ENCODE results near the gene ANO3. TPM values are rescaled to one million over a fixed set of nuclear protein-coding genes. Genes with fewer than 3 reads are reported as not detected.

Gene ANO3
- total RNA-seq, 4 donors from 2014 or later = 0.18 to 0.47 TPM; not detected in 2

DNA sequence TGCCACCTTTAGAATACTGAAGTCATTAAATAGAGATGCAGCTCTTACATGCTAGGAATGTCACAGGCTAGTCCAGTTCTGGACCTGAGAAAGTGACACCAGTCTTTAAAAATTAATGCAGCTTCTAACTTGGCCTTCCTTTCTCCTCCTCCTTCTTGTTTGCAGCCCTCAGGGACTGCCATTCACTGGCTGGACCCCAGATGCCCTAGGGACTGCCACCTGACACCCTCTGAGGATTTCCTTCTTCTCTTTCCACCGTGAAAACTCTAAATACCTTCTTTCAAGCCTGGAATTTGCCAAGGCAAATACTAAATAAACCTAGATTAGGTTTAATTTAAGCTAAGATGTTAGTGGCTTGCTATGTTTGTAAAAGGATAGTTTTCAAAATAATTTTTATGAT lies 161.7 kb downstream of the ANO3 start:
- Histone ChIP-seq H3K27ac (no peak overlapping the region), H3K9me3 (no peaks in the 10 kb centered on the region), H3K4me3 (no peak overlapping the region), H3K4me1 (no peaks in the 10 kb centered on the region), H3K36me3 (no peaks in the 10 kb centered on the region), H3K27me3 (no peaks in the 10 kb centered on the region)
- no peak for TF ChIP-seq POLR2A (IDR thresholded peaks at IDR 0.05)
- TF ChIP-seq, protein P1, sequence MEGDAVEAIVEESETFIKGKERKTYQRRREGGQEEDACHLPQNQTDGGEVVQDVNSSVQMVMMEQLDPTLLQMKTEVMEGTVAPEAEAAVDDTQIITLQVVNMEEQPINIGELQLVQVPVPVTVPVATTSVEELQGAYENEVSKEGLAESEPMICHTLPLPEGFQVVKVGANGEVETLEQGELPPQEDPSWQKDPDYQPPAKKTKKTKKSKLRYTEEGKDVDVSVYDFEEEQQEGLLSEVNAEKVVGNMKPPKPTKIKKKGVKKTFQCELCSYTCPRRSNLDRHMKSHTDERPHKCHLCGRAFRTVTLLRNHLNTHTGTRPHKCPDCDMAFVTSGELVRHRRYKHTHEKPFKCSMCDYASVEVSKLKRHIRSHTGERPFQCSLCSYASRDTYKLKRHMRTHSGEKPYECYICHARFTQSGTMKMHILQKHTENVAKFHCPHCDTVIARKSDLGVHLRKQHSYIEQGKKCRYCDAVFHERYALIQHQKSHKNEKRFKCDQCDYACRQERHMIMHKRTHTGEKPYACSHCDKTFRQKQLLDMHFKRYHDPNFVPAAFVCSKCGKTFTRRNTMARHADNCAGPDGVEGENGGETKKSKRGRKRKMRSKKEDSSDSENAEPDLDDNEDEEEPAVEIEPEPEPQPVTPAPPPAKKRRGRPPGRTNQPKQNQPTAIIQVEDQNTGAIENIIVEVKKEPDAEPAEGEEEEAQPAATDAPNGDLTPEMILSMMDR (IDR thresholded peaks at IDR 0.05) = no peak
- no peak for DNase-seq

- Histone ChIP-seq H3K27ac (no peak overlapping the region), H3K27me3 (no peaks in the 10 kb centered on the region)
- TF ChIP-seq POLR2A (IDR thresholded peaks at IDR 0.05) = no peak
- TF ChIP-seq, protein P1 (IDR thresholded peaks at IDR 0.05) = no peak
Measured at GRCh38 chr11:26507229-26507628, 175.3 kb downstream of the ANO3 start.

GRCh38 chr11:26510164-26510563 lies 178.2 kb downstream of the ANO3 start:
- Histone ChIP-seq H3K36me3 (no peaks in the 10 kb centered on the region), H3K27me3 (no peaks in the 10 kb centered on the region), H3K4me1 (no peaks in the 10 kb centered on the region), H3K4me3 (no peak overlapping the region), H3K27ac (no peak overlapping the region), H3K9me3 (no peaks in the 10 kb centered on the region)
- no peak for DNase-seq
- TF ChIP-seq, protein P1 (IDR thresholded peaks at IDR 0.05) = no peak
- no peak for TF ChIP-seq POLR2A (IDR thresholded peaks at IDR 0.05)

More at GRCh38 chr11:26507229-26507628, 175.3 kb downstream of the ANO3 start:
- no peaks in the 10 kb centered on the region for H3K9me3 ChIP-seq
- no peak for DNase-seq
- H3K4me1 ChIP-seq = no peaks in the 10 kb centered on the region
- H3K36me3 ChIP-seq = no peaks in the 10 kb centered on the region
- H3K4me3 ChIP-seq = no peak overlapping the region

DNA sequence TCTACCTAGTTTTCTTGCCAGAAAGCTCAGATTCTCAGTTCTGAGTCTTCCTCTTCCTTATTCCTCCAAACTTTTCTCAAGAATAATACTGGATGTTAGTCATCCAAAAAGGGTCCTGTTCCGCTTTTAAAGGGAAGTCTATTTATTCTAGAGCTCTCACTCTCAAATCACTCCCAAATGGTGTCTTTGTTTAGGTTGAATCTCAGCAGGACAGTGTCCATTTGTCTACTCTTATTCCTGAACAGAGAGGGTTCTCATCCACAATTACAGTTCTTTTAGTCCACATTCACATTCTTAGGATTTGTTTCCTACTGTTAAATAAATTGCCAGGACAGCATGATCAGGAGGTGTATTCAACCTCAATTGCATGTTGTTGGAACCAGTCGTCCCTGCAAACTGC lies 178.8 kb downstream of the ANO3 start:
- Histone ChIP-seq H3K9me3 (no peaks in the 10 kb centered on the region), H3K4me1 (no peaks in the 10 kb centered on the region), H3K27me3 (no peaks in the 10 kb centered on the region), H3K36me3 (no peaks in the 10 kb centered on the region), H3K4me3 (no peak overlapping the region), H3K27ac (no peak overlapping the region)
- no peak for DNase-seq
- TF ChIP-seq, protein P1 (IDR thresholded peaks at IDR 0.05) = no peak
- TF ChIP-seq POLR2A (IDR thresholded peaks at IDR 0.05) = no peak

DNA sequence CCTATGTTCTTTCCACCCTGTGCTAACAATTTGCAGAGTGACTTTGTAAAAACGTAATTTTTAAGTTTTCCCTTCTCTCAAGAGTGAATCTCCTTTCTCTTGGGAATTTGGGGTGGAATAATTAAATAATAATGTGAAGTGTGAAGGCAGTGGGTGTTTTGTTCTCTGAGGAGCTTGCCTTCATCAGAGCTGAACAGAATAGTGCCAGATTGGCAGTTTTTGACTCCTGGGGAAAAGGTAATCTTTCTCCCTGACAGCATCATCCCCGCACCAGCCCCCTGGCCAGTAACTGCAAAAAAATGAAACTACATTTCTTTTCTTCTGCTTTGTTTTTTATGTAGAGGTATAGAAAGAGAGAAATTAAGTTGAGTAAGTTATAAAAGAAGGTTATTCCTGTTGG lies 180.3 kb downstream of the ANO3 start:
- Histone ChIP-seq H3K36me3 (no peaks in the 10 kb centered on the region), H3K4me3 (no peak overlapping the region), H3K9me3 (no peaks in the 10 kb centered on the region), H3K4me1 (no peaks in the 10 kb centered on the region), H3K27ac (no peak overlapping the region), H3K27me3 (no peaks in the 10 kb centered on the region)
- TF ChIP-seq, protein P1 (IDR thresholded peaks at IDR 0.05) = no peak
- no peak for TF ChIP-seq POLR2A (IDR thresholded peaks at IDR 0.05)
- DNase-seq = no peak

DNA sequence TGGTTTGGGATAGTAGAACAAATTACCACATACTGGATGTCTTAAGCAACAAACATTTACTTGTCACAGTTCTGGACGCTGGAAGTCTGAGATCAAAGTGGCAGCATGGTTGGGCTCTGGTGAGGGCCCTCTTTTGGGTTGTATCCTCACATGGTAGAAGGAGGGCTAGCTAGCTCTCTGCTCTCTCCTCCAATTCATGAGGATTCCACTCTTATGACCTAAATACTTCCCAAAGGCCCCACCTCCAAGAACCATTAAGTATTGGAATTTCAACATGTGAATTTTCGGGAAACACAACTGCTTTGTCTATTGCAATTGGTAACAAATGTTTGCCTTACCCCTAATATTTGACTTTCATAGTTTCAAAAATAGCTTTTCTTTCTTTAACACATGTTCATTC lies 187.5 kb downstream of the ANO3 start:
- DNase-seq = no peak
- no peaks in the 10 kb centered on the region for H3K36me3 ChIP-seq
- H3K4me1 ChIP-seq = no peaks in the 10 kb centered on the region
- H3K9me3 ChIP-seq = no peaks in the 10 kb centered on the region
- H3K27ac ChIP-seq = no peak overlapping the region
- H3K4me3 ChIP-seq = no peak overlapping the region
- TF ChIP-seq POLR2A (IDR thresholded peaks at IDR 0.05) = no peak
- TF ChIP-seq, protein P1 (IDR thresholded peaks at IDR 0.05) = no peak
- no peaks in the 10 kb centered on the region for H3K27me3 ChIP-seq
